A549 treated with GW870086 at 1 μM for 4 hours (cell line): ENCODE measurements around the gene ZNF394. TPM values are rescaled to one million over a fixed set of nuclear protein-coding genes. Genes with fewer than 3 reads are reported as not detected.

ENCODE experiments used
- total RNA-seq: library from RNA; stranded (reverse); fragments of 200-300 nt; extraction: Qiagen RNA extraction; gene quantifications from 5 replicates; pipeline ENCODE4 v1.2.3, GENCODE V29; 2022; ENCODE audit warnings: low read depth

ZNF394 gene
- total RNA-seq, result 15.6 to 21.2 TPM (median 18.3 TPM) in 5 replicates

DNA sequence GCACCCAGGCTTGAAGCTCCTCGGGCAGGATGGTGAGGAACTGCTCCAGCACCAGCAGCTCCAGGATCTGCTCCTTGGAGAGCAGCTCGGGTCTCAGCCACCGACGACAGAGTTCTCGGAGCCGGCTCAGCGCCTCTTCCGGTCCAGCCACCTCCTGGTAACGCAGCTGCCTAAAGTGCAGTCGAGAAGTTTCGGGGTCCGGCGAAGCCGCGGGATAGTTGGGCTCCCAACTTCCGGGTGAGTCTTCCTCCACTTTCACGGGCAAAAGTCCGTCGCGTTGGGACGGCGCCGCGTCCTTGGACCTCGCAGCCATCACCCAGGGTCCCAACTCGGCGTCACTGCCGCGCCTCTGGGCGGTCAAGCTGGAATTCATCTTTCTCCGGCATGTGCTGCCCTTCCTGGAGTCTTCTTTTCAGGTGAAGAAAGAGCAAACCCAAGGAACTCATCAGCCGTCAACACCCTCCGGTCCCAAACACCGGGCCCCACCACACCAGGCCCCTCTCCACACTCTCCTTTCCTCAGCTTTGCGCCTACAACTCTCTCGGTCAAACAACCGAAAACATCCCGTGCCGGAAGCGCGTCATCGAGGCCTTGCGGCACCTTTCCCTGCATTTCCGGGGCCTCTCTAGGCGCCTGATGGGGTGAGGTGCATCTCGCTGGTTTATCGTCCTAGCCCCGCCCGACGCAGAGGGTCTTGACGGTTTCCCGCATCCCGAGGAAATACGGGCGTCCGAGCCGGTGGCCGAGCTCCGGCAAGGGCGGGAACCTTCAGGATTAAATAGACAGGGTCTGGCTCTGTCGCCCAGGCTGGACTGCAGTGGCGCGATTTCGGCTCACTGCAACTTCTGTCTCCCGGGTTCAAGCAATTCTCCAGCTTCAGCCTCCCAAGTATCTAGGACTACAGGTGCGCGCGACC is at the start of gene ZNF394:
ZNF394 (minus strand) TSS at position 561 of the 916 bp plus-strand sequence; CDS start at position 373, 188 bp downstream.

GRCh38 chr7:99504603-99505323 is 4.7 kb upstream of the ZNF394 start, which contains the start of gene ZKSCAN5:
Gene ZKSCAN5, plus strand, starts transcription at chr7:99504662. Its CDS starts 1,383 bp downstream, at chr7:99506045.

DNA sequence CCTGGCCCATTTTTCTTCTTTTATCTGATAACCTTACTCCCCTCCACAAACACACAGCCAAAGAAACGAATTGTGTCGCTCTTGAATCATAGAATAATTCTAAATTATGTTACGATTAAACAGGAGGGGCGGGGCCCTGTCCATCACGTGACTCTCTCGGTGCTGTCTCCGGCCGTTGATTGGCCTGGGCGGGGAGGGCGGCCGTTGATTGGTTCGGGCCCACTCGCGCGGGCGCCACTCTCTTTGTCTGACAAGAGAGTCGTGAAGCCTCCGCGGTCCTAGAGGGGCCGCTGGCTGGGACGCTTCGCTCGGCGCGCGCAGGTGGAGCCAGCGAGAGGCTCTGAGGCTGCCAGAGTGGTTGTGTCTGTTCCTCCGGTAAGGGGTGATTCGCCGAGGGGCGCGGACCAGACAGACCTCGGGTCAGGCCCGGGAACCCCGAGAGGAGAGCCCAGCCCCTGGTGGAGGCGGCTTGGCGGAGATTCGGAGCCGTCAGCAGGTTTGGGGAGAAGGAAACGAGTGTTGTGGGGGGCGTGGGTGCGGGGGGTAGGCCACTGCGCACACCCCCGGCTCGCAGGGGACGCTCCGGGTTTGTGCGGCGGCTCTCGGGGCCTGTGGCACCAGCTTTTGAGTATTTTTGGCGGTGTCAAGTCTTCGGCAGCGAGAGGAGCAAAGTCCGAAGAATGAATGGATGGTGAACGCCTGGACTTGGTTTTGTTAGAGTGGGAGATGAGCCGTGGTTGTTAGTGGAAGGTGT is 27.3 kb downstream of the ZNF394 start, which contains the start of gene ZNF789:
ZNF789 (plus strand) TSS at position 330 of the 754 bp plus-strand sequence. CDS start 3,567 bp downstream, outside the sequence.

Other genes with a start within 250 kb of the ZNF394 start
- 0.32 to 0.70 TPM (median 0.39 TPM) in 5 replicates for gene MYH16, start 227.4 kb downstream of the ZNF394 start, total RNA-seq
- 121 to 134 TPM (median 125 TPM) in 5 replicates for gene ARPC1A, start 174.4 kb downstream of the ZNF394 start, total RNA-seq
- 270 to 304 TPM (median 283 TPM) in 5 replicates for gene ARPC1B, start 125.6 kb downstream of the ZNF394 start, total RNA-seq
- 165 to 205 TPM (median 176 TPM) in 5 replicates for gene PDAP1, start 91.7 kb downstream of the ZNF394 start, total RNA-seq
- 131 to 155 TPM (median 144 TPM) in 5 replicates for gene BUD31, start 91.3 kb downstream of the ZNF394 start, total RNA-seq
- gene PTCD1, start 61.5 kb downstream of the ZNF394 start, total RNA-seq, result 5.8 to 8.7 TPM (median 7.5 TPM) in 5 replicates
- gene CPSF4, start 61.3 kb downstream of the ZNF394 start, total RNA-seq, result 32.9 to 43.8 TPM (median 40.8 TPM) in 5 replicates
- gene ATP5MF, start 34.1 kb downstream of the ZNF394 start, total RNA-seq, result 868 to 1,459 TPM (median 873 TPM) in 5 replicates
- gene ZNF789, start 27.4 kb downstream of the ZNF394 start, total RNA-seq, result 6.8 to 11.9 TPM (median 8.2 TPM) in 5 replicates
- 9.0 to 9.9 TPM (median 9.2 TPM) in 5 replicates for gene ZKSCAN5, start 4.4 kb upstream of the ZNF394 start, total RNA-seq
- gene FAM200A, start 51.8 kb upstream of the ZNF394 start, total RNA-seq, result 4.9 to 7.0 TPM (median 6.9 TPM) in 5 replicates
- 52.7 to 61.6 TPM (median 54.2 TPM) in 5 replicates for gene ZNF655, start 58.4 kb upstream of the ZNF394 start, total RNA-seq
- 0.91 to 1.6 TPM (median 1.0 TPM) in 5 replicates for gene TMEM225B, start 98.0 kb upstream of the ZNF394 start, total RNA-seq
- 8.2 to 10.3 TPM (median 9.1 TPM) in 5 replicates for gene ZSCAN25, start 116.7 kb upstream of the ZNF394 start, total RNA-seq
- 0.91 to 1.6 TPM (median 1.4 TPM) in 5 replicates for gene CYP3A5, start 179.7 kb upstream of the ZNF394 start, total RNA-seq
- not detected in 5 replicates for gene CYP3A7, start 234.9 kb upstream of the ZNF394 start, total RNA-seq